Karpas-422 (cell line): Measurements from ENCODE around the gene TMEM150C. TPM values are rescaled to one million over a fixed set of nuclear protein-coding genes. Genes with fewer than 3 reads are reported as not detected.

Source experiments
- DNase-seq: peaks from one replicate; pipeline ENCODE4 v3.0.0-alpha.2; 2015
- H2AFZ ChIP-seq: fragments of 200-600 bp; sonication (generic); 2 replicates; pipeline ENCODE4 v1.6.1; 2014; ENCODE audit warnings: antibody characterized with exemption, low read length, mixed read lengths
- H3K27ac ChIP-seq: fragments of 200-600 bp; sonication (generic); 2 replicates; pipeline ENCODE4 v1.5.1; 2014; ENCODE audit warnings: mild to moderate bottlenecking, low read length, moderate library complexity
- H3K27me3 ChIP-seq: fragments of 200-600 bp; sonication (generic); 2 replicates; pipeline ENCODE4 v1.6.1; 2014; ENCODE audit warnings: low read length, mixed read lengths
- H3K36me3 ChIP-seq: fragments of 200-600 bp; sonication (generic); 2 replicates; pipeline ENCODE4 v1.6.1; 2014; ENCODE audit warnings: low read length, mixed read lengths; ENCODE audit not compliant: insufficient read depth
- H3K4me1 ChIP-seq: fragments of 200-600 bp; sonication (generic); 2 replicates; pipeline ENCODE4 v1.6.1; 2014; ENCODE audit warnings: mild to moderate bottlenecking, low read length, mixed read lengths
- H3K4me2 ChIP-seq: fragments of 200-600 bp; sonication (generic); 2 replicates; pipeline ENCODE4 v1.6.1; 2014; ENCODE audit warnings: low read length, low read depth, mild to moderate bottlenecking; ENCODE audit not compliant: poor library complexity, severe bottlenecking
- H3K4me3 ChIP-seq: fragments of 200-600 bp; sonication (generic); 2 replicates; pipeline ENCODE4 v1.5.1; 2014; ENCODE audit warnings: mild to moderate bottlenecking, antibody characterized with exemption, low read length, mixed read lengths
- H3K79me2 ChIP-seq: fragments of 200-600 bp; sonication (generic); 2 replicates; pipeline ENCODE4 v1.6.1; 2014; ENCODE audit warnings: mild to moderate bottlenecking, low read length, mixed read lengths
- H3K9ac ChIP-seq: fragments of 200-600 bp; sonication (generic); 2 replicates; pipeline ENCODE4 v1.6.0; 2014; ENCODE audit warnings: low read length
- H3K9me2 ChIP-seq: fragments of 200-600 bp; sonication (generic), shearing (Covaris generic); replicated peaks from 2 replicates; pipeline ENCODE4 v1.6.0; 2014; ENCODE audit warnings: mild to moderate bottlenecking, low read length, moderate library complexity; ENCODE audit not compliant: insufficient read depth
- H3K9me3 ChIP-seq: fragments of 300-700, 200-600 bp; sonication (generic); 2 replicates; pipeline ENCODE4 v1.6.1; 2014; ENCODE audit warnings: low read length, mixed read lengths
- H4K20me1 ChIP-seq: fragments of 200-600 bp; sonication (generic); 2 replicates; pipeline ENCODE4 v1.6.1; 2014; ENCODE audit warnings: mild to moderate bottlenecking, antibody characterized with exemption, low read length, low read depth; ENCODE audit not compliant: insufficient read depth
- total RNA-seq: library from RNA; depleted of rRNA; stranded (reverse); fragments of >200 nt; shearing (Covaris generic); gene quantifications from 2 replicates; pipeline ENCODE4 v1.2.3, GENCODE V29; 2014; ENCODE audit warnings: low replicate concordance; rRNA removed

TMEM150C gene
- total RNA-seq, 1 experiment from 2014 or later, result not detected

GRCh38 chr4:82436130-82436529, 125.7 kb downstream of the TMEM150C start:
- Histone ChIP-seq H3K4me1 (peaks cover 31% of the 10 kb centered on the region), H3K4me3 (no peak overlapping the region), H3K9me2 (no peaks in the 10 kb centered on the region), H3K27me3 (no peaks in the 10 kb centered on the region), H3K36me3 (peaks cover 6% of the 10 kb centered on the region; the same call in 1 of the 2 replicates), H3K9me3 (no peaks in the 10 kb centered on the region), H3K79me2 (peaks cover 98% of the 10 kb centered on the region), H2AFZ (no peak overlapping the region), H4K20me1 (no peaks in the 10 kb centered on the region; the same call in 1 of the 2 replicates), H3K27ac (no peak overlapping the region), H3K9ac (no peak overlapping the region), H3K4me2 (no peak overlapping the region)
- no peak for DNase-seq

GRCh38 chr4:82434949-82435348, 126.8 kb downstream of the TMEM150C start:
- no peak overlapping the region for H3K27ac ChIP-seq
- H3K9ac ChIP-seq, result no peak overlapping the region
- peaks cover 93% of the 10 kb centered on the region for H3K79me2 ChIP-seq
- DNase-seq, result no peak
- H2AFZ ChIP-seq, result no peak overlapping the region
- H3K4me2 ChIP-seq, result no peak overlapping the region
- H3K9me3 ChIP-seq, result no peaks in the 10 kb centered on the region
- peaks cover 6% of the 10 kb centered on the region; the same call in 1 of the 2 replicates for H3K36me3 ChIP-seq
- H3K4me1 ChIP-seq, result peaks cover 31% of the 10 kb centered on the region
- H4K20me1 ChIP-seq, result no peaks in the 10 kb centered on the region; the same call in 1 of the 2 replicates
- H3K4me3 ChIP-seq, result no peak overlapping the region
- no peaks in the 10 kb centered on the region for H3K9me2 ChIP-seq
- no peaks in the 10 kb centered on the region for H3K27me3 ChIP-seq

DNA sequence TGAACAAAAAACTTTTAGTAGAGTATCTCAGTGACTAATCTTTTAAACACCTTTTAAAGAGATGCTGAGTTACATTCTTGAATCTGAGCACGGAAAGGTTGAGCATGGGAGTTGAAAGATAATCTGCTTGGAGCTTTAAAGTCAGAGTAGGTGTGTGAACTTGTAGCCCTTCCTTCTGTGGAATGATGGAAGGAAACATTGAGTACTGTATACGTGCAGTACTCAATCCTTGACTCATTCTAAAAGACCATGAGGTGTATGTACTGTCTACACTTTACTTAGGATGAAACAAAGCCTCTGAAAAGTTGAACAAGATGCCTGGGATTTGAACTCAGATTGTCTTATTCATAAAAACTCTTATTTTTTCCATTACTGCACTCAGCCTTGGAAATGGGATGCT, 128.0 kb downstream of the TMEM150C start:
- Histone ChIP-seq H3K9me3 (no peaks in the 10 kb centered on the region), H3K27me3 (no peaks in the 10 kb centered on the region), H4K20me1 (no peaks in the 10 kb centered on the region; the same call in 1 of the 2 replicates), H3K9me2 (no peaks in the 10 kb centered on the region), H3K4me2 (no peak overlapping the region), H2AFZ (no peak overlapping the region), H3K4me3 (no peak overlapping the region), H3K79me2 (peaks cover 85% of the 10 kb centered on the region), H3K36me3 (peaks cover 6% of the 10 kb centered on the region; the same call in 1 of the 2 replicates), H3K27ac (no peak overlapping the region), H3K4me1 (peaks cover 29% of the 10 kb centered on the region), H3K9ac (no peak overlapping the region)
- no peak for DNase-seq

Other genes with a start within 250 kb of the TMEM150C start
- 50.7 and 64.1 TPM in 2 replicates for gene HNRNPD, start 188.0 kb downstream of the TMEM150C start, total RNA-seq
- gene HNRNPDL, start 131.5 kb downstream of the TMEM150C start, total RNA-seq, result 68.5 and 87.5 TPM in 2 replicates
- gene ENOPH1, start 131.4 kb downstream of the TMEM150C start, total RNA-seq, result 13.4 and 17.2 TPM in 2 replicates
- 14.0 and 14.9 TPM in 2 replicates for gene SCD5, start 236.8 kb upstream of the TMEM150C start, total RNA-seq